GM19467 (cell line): ENCODE results near the gene NXNL2.

Source experiments
- ATAC-seq: cut with Tn5 transposase; IDR thresholded peaks from one replicate; pipeline ENCODE4 v1.9.1; 2021; ENCODE audit warnings: mild to moderate bottlenecking, moderate library complexity; ENCODE audit not compliant: unreplicated experiment

NXNL2 gene

DNA sequence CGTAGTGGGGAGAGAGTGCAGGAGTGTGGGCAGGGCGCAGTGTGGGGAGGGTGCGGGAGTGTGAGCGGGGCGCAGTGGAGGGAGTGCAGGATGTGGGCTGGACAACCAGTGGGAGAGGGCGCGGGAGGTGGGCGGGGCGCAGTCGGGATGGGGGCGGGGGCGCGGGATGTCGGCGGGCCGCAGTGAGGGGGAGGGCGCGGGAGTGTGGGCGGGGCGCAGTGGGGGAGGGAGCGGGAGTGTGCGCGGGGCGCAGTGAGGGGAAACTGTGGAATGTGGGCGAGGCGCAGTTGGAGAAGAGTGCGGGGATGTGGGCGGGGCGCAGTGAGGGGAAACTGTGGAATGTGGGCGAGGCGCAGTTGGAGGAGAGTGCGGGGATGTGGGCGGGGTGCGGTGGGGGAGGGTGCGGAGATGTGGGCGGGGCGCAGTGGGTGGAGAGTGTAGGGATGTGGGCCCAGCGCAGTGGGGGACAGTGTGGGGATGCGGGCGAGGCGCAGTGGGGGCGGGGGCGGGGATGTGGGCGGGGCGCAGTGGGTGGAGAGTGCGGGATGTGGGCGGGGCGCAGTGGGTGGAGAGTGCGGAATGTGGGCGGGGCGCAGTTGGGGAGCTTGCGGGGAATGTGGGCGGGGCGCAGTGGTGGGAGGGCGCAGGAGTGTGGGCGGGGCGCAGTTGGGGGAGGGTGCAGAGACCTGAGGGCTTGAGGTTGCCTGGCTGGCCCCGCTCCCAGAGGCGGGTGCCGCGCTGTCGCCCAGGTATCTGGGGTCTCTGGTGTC is at the start of gene NXNL2:
Gene NXNL2 (plus strand): TSS at position 723 of the 770 bp plus-strand sequence. CDS start 257 bp downstream, outside the sequence.
- ATAC-seq, result no peak

GRCh38 chr9:88488166-88488565 is 46.8 kb upstream of the NXNL2 start:
- no peak for ATAC-seq

DNA sequence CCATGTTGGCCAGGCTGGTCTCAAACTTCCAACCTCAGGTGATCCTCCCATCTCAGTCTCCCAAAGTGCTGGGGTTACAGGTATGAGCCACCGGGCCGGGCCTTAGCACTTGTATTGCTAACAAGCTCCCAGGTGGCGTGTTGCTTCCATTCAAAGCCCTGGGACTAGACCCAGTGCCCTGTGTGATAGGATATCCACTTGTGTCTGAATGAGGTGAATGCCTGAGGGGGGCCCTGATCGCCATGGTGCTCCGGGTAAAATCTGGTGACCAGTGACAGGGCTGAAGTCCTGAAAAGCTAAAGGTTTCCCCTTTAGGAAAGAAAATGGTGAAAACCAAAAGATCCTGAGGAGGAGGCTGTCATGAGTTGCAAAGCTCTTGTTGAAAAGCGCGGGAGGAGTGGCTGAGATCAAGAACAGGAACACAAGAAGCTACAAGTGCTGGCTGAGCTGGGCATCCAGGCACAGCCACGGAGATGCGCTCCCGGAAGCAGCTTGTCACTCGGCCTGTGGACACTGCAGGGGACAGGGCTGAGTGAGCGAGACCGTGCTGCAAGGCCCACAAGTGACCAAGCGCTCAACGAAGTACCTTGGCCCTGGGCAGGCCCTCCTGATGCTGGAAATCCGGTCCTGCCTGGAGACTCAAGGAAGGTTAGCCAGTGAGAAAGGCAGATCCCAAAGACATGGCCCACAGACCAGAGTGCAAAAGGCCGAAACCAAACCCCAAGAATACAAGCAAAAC is 39.8 kb upstream of the NXNL2 start:
- no peak for ATAC-seq

DNA sequence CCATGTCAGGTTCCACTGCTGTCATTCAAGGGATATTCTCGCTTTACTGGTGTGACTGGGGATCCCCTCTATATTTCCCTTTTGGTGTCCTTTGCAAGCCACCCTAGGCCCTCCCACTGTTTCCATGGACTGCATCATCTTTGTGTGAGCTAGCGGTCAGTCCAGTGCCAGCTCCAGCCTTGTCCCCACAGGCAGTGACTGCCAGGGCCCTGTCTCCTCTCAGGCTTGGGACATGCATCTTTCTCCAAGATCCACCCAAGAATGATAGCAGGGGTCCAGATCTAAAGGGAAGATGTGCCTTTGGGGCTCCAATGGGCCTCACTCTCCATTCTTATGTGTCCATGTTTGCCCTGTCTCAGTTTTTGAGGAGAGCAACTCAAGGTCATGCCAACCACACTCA is 37.8 kb upstream of the NXNL2 start:
- no peak for ATAC-seq

DNA sequence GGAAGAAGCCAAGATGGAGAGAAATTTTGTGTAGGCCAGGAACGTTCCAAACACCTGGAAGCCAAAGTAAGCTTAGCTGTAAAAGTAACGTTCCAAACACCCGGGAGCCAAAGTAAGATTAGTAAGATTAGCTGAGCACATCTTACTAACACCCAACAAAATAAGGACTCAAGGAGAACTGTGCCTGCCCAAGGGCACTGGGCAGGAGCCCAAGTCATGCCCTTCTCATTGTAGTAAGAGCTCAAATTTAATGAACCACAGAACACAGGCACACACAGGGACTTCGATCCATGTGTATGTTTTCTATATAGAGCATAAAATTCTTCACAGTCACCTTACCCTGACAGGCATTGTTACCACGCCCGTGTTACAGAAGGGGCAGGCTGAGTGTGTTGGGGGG is 36.1 kb upstream of the NXNL2 start:
- no peak for ATAC-seq

- no peak for ATAC-seq
Observed at GRCh38 chr9:88501086-88501485, 33.9 kb upstream of the NXNL2 start.

GRCh38 chr9:88502552-88503034 is 32.4 kb upstream of the NXNL2 start:
- no peak for ATAC-seq

GRCh38 chr9:88503081-88503844 is 31.7 kb upstream of the NXNL2 start:
- ATAC-seq, result no peak

DNA sequence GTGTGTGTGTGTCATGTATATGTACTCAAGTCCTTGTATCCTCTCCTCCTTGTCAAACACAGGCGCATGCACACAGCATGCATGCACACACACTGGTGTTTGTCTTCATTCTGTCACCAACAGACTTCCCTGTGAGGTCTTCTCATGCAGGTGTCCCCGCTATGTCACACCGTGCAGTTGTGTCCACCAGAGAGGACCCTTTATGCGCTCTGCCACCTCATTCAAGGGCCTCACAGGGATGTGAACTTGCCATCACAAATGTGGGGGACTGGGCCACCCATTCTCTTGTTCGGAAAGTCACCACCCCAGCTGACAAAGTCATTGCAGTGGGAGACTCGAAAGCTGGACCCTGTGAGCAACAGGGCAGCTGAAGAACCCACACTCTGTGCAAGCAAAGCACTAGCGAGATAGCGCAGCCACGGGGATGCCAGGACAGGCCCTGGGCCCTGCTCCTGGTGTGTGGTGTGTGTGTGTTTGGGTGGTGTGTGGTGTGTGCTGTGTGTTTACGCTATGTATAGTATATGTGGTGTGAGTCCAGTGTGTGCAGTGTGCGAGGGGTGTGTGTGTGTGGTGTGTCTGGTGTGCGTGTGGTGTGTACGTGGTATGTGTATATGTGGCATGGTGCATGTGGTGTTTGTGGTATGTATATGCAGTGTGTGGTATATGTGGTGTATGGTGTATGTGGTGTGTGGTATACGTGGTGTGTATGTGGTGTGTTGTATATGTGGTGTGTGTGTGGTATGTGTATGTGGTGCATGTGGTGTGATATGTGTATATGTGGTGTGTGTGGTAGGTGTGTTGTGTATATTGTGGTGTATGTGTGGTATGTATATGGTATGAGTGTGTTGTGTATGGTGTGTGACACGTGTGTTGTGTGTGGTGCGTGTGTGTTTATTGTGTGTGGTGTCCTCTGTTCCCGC is 30.9 kb upstream of the NXNL2 start:
- ATAC-seq, result no peak

- no peak for ATAC-seq
Observed at GRCh38 chr9:88508326-88508725, 26.7 kb upstream of the NXNL2 start.

DNA sequence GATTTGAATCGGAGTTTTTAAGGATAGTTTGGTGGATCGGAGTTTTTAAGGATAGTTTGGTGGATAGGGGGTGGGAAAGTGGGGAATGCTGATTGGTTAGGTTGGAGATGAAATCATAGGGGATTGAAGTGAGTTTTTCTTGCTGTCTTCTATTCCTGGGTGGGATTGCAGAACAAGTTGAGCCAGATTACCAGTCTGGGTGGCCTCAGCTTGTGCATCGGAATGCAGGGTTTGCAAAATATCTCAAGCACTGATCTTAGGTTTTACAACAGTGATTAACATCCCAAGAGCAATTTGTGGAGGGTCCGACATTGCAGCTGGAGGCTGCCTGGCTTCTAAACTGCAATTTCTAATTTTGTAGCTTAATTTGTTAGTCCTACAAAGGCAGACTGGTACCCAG is 23.1 kb upstream of the NXNL2 start:
- ATAC-seq, result no peak

GRCh38 chr9:88514247-88514646 is 20.7 kb upstream of the NXNL2 start:
- no peak for ATAC-seq

- ATAC-seq, result no peak
Observed at GRCh38 chr9:88521308-88521707, 13.7 kb upstream of the NXNL2 start.

GRCh38 chr9:88522360-88522759 is 12.6 kb upstream of the NXNL2 start:
- no peak for ATAC-seq

DNA sequence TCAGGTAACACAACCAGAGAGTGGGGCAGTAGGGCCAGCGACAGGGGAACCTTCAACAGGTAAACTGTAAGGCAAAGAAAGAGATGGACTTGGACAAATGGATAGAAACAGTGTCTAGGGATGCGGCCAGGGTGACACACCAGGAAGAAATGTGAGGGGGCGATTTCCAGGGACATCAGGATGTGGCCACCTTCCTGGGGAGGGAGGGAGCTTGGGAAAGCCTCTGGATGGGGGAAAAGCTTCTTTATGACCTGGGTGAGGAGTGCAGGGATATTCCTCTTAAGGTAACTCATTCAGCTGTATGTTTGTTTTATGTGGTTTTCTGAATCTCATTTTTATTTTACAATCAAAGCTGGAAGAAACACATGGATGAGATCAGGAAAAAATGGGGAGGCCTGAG is 11.9 kb upstream of the NXNL2 start:
- ATAC-seq, result no peak

DNA sequence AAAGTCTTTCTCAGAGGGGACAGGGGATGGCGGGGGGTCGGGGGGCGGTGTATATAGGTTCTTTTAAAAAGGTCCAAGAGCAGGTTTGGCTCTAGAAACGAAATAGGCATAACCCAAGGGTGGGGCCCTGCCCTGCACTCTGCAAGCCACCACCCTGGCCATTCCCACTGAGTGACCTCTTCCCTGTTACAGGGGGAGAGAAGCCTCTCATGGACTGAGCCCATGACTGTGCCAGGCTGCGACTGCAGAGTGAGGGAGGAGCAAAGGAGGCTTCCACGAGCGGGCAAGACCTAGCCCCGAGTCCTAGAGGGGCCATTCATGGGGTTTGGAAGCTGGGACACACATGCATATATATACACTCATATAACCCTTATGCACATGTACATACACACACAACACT is 10.1 kb upstream of the NXNL2 start:
- no peak for ATAC-seq

GRCh38 chr9:88527618-88528017 is 7.4 kb upstream of the NXNL2 start:
- ATAC-seq, result no peak

DNA sequence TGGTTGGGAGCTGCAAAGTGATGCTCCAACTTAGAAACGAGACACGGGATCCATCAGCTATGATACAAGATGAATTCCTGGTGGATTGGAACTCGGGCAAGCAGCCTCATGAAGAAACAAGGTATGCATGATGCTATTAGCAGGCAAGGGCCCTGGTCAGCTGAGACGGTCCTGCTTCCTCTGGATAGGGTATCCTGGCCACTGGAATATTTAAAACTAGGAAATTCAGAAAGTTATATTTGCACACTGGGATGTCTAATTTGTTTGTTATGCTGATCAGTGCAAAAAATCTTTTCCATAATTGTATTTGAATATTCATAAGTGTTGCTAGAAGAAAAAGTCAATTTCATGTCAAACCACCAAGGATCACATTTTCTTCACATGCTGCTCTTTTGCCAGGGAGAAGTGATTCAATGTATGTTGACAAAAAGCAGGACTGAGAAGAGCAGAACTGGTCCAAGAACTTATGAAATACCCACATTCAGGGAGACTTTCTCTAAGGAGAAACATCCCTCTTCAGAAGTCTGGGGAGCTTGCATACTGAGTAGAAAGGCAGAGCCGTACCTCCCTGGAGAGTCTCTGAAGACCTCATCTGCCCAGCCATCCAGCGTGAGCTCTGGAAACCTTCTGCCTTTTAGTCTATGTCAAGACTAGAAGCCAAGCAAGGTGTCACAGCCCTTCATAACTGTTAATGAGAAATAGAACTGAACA is 6.7 kb upstream of the NXNL2 start:
- no peak for ATAC-seq

DNA sequence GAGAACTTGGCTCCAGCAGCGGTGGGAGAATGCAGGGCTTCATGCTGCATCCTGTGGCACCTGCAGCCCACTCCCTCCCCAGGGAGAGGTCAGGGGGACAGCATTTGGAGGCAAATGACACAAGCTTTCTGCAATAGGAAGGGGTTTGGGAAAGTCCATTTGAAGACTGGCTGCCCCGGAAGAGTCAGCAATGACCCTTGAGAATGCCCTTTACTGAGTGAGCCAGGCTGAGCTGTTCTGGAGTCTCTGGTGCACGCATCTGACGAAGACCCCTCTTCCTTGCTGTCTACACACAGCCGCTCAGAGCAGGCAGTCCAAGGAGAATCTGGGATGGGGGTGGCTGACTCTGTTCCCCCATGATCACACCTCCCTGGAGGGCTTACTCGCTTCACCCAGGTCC is 5.5 kb upstream of the NXNL2 start:
- ATAC-seq, result no peak

- no peak for ATAC-seq
Observed at GRCh38 chr9:88530051-88530450, 4.9 kb upstream of the NXNL2 start.
